SK-N-DZ (cell line): ENCODE data around the gene CCDC159. TPM values are rescaled to one million over a fixed set of nuclear protein-coding genes. Genes with fewer than 3 reads are reported as not detected.
"Not testable (repeated sequence)": the region's sequence is repeated elsewhere in the genome, so short reads cannot be mapped to it uniquely, and the experiment has no call there.

Experiments
- DNase-seq: peaks from one replicate; pipeline ENCODE4 v3.0.0-alpha.2; 2015; ENCODE audit warnings: low spot score
- polyA plus RNA-seq, 2 experiments: library from polyadenylated mRNA; depleted of rRNA; stranded (reverse); fragments of >200 nt; gene quantifications; 2 replicates each; pipeline ENCODE4 v1.2.3, GENCODE V29; 2014

Gene CCDC159
- 1.7 and 3.4 TPM in 2 replicates for polyA plus RNA-seq (2014; cell fraction: cytosol; rRNA removed)
- polyA plus RNA-seq (2014; cell fraction: nucleus; rRNA removed): 2.6 and 6.1 TPM in 2 replicates

GRCh38 chr19:11346104-11346940 is at the start of gene CCDC159, which contains the start of gene TMEM205:
Gene CCDC159 (plus strand): TSS chr19:11346519. CDS start chr19:11346607, 88 bp downstream.
Gene TMEM205 (minus strand): TSS chr19:11346268. CDS start chr19:11345619, 649 bp downstream.
- peak; percentile 98 for DNase-seq

DNA sequence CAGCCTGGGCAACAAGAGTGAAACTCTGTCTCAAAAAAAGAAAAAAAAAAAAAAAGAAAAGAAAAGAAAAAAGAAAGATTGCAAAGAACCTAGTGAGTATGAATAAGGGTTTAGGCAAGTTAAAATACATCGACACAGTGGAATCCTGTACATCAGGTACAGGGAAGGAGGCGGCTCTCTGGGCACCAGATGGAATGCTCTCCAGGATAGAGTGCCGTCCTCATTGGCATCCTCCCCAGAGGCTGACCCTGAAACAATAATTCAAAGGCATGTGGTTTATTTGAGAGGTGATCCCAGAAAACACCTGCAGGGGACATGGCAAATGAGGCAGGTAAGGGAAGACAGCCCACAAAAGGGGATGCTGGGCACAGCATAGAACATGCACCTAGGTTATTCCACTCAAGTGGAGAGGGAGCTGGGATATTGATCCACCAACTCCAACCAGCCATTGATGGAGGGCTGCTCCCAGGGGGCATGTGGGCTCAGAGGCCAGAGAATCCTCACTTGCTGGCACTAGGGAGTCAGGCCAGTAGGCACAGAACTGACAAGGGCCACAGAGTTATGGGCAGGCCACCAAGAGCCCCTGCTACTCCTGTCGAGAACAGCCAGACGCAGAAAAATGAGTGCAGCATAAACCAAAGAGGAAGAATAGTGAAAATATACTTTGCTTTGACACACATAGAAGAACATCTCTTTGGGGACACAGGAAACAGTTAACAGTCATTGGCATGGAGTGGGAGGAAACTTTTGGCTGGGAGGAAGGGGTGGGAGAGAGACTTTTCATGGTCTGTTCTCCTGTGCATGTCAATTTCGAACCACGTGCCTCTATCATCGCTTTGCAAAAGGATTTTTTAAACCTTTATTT is 46.1 kb upstream of the CCDC159 start:
- DNase-seq: no peak

GRCh38 chr19:11300811-11301120 is 45.6 kb upstream of the CCDC159 start:
- no peak for DNase-seq

- no peak for DNase-seq
Observed at GRCh38 chr19:11304936-11305335, 41.4 kb upstream of the CCDC159 start.

GRCh38 chr19:11306337-11306736 is 40.0 kb upstream of the CCDC159 start:
- DNase-seq: no peak

GRCh38 chr19:11320278-11320995 is 25.9 kb upstream of the CCDC159 start:
- not testable (repeated sequence) for DNase-seq

DNA sequence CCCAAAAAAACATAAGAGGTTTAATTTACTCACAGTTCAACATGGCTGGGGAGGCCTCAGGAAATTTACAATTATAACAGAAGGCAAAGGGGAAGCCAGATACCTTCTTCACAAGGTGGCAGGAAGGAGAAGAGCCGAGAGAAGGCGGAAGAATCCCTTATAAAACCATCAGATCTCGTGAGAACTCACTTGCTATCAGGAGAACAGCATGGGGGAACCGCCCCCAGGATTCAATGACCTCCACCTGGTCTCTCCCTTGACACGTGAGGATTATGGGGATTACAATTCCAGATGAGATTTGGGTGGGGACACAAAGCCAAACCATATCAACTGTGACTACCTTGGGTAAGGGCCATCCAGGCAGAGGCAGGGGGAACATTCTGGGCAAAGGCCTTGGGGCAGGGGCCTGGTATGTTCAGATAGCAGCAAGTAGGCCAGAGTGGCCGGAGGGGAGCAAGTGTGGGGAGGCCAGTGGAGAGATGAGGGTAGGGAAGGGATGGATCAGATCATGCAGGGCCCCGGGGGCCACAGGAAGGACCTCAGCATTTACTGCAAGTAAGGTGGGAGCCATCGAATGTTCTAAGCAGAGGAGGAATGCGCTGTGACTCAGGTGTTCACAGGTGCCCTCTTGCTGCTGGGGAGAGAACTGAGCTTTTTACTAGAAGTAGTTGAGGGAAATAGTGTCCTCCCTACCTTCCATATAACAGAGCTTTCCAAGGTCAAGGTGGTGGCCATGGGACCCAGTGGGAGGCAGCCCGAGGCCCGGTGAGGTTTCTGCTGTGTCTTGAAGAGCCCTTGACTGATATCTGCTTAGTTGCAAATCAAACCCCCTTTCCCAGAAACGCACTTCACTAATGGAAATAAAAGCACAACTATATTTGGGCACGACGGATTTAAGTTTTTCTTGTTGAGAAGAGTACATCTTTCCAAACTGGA is 24.9 kb upstream of the CCDC159 start:
- DNase-seq: no peak

- no peak for DNase-seq
Observed at GRCh38 chr19:11322269-11323024, 23.9 kb upstream of the CCDC159 start.

DNA sequence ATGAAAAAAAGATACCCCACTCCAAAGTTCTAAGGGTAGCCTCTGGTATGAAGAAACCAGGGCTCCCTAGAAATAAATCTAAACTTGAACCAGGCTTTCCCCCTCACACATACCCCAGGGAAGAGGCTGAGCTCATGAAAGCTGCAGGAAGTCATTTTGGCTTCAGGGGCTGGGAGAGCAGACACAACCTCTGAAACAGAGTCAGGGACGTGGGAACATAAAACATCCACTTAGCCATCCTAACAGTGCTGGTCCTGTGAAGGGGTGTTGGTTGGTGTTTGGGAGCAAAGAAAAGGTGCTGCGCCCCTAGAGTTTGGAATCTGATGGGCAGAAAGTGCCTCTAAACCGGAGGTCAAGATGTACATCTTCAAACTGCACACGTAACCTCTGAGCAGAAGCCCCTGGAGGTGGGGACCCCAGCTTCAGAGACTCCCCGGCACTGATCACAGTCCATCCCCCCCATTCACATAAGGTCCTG is 22.7 kb upstream of the CCDC159 start:
- DNase-seq: no peak

GRCh38 chr19:11324079-11324661 is 22.1 kb upstream of the CCDC159 start:
- DNase-seq: peak; percentile 28

DNA sequence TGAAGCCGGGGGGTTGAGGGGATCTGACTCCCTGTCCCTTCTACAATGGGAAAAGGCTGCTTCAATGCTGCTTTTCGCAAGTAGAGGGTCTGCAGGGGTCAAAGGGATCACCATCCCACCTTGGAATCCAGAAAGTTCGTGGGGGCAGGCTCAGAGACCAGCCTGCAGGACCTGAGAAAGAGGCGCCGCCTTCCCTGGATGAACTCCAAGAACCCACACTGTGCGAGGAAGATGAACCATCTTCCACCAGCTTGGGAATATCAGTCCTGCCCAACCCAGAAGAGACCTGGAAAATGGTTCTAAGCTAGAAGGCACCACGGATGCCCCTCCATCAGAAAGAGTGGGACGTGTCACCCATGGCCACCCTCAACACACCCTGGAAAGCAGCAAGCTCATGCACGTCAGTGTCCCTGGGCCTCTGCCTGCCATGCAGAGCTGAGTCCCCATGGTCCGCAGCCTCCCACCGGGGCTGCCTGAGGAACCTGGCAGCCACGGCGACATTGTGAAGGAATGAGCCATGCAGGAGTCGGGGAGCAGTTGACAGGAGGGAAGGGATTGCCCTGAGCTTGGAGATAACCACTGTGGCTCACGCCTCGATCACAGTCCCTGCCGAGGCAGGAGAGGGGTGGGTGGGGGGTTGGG is 21.4 kb upstream of the CCDC159 start:
- DNase-seq: no peak

GRCh38 chr19:11325544-11325943 is 20.8 kb upstream of the CCDC159 start:
- no peak for DNase-seq

GRCh38 chr19:11330127-11330526 is 16.2 kb upstream of the CCDC159 start:
- no peak for DNase-seq

DNA sequence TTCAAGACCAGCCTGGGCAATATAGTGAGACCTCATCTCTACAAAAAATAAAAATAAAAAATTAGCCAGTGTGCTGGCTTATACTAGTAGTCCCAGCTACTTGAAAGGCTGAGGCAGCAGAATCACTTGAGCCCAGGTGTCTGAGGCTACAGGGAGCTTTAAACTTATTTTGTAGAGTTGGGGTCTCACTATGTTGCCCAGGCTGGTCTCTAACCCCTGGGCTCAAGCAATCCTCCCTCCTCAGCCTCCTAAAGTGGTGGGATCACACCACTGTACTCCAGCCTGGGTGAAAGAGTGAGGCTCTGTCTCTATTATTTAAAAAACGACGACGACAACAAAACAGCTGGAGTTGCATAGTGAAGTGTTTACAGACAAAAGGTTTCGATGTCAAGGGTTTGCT is 14.8 kb upstream of the CCDC159 start:
- no peak for DNase-seq

DNA sequence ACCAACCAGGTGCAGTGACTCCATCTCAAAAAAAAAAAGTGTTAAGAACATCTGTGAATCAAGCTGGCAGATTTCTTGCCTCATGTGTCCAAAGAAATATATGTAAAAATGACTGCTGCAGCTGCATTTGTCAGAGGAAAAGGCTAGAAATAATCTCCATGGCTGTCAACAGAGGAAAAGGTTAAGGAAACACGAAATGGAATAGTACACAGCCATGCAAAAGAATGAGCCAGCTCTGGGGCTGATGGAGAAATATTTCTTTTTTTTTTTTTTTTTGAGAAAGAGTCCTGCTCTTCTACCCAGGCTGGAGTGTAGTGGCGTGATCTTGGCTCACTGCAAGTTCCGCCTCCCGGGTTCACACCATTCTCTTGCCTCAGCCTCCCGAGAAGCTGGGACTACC is 13.5 kb upstream of the CCDC159 start:
- no peak for DNase-seq

- DNase-seq: not testable (repeated sequence)
Observed at GRCh38 chr19:11333838-11334237, 12.5 kb upstream of the CCDC159 start.

GRCh38 chr19:11335449-11336146 is 10.7 kb upstream of the CCDC159 start:
- no peak for DNase-seq

DNA sequence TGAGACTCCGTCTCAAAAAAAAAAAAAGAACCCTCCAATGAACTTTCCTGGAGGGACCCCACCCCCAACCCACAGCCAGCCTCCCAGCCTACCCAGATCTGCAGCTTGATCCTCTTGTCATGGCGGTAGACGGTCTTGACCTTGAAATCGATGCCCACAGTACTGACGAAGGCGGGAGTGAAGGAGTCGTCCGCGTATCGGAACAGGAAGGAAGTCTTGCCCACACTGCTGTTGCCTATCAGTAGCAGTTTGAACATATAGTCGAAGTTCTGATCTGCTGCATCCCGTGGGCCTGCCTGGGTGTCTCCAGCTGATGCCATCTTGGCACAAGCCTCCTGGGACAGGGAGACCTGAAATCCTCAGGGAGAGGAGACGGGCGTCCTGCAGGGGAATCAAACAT is 9.2 kb upstream of the CCDC159 start:
- DNase-seq: no peak
